Lower leg skin (tissue), 4 donors: ENCODE data around the gene CAMK2D. TPM values are rescaled to one million over a fixed set of nuclear protein-coding genes. Genes with fewer than 3 reads are reported as not detected.
A peak's percentile ranks its signal among the peaks of the same experiment; 100 is the strongest.

Experiments
- DNase-seq, 2 donors: peaks; one replicate each; pipeline ENCODE4 v3.0.0-alpha.2; 2019; ENCODE audit warnings: low spot score in 2 of 2
- H3K4me3 ChIP-seq: fragments of 200-600 bp; sonication (generic); 2 replicates; pipeline ENCODE4 v1.5.1; 2017; ENCODE audit warnings: mild to moderate bottlenecking, low read depth; ENCODE audit not compliant: poor library complexity, severe bottlenecking
- POLR2A ChIP-seq, 2 donors: fragments of 450-650 bp; IDR thresholded peaks; one replicate each; pipeline ENCODE4 v1.6.1; 2016 to 2017; ENCODE audit warnings: antibody characterized with exemption in 2 of 2, mild to moderate bottlenecking in 1 of 2, moderate library complexity in 1 of 2
- WGBS, 2 donors: methylation state at CpG; one replicate each; pipeline ENCODE4 v1.1.5; 2018; 5-methylcytosine and 5-hydroxymethylcytosine counted together
- intact Hi-C: fragments of 100-400 bp; cut with DNase I; formaldehyde crosslinking; loops from one replicate; pipeline ENCODE4 v1.15.0; 2023; ENCODE audit warnings: low total_unique reads
- total RNA-seq, 4 donors: library from RNA; depleted of rRNA; stranded (reverse); fragments of >200 nt; gene quantifications; one replicate each; pipeline ENCODE4 v1.1.0, GENCODE V29; 2016
- TF ChIP-seq, protein P1 (sequence below), 3 donors: fragments of 450-650 bp; IDR thresholded peaks; one replicate each; pipeline ENCODE4 v1.5.1; 2016; ENCODE audit warnings: antibody characterized with exemption in 3 of 3, mild to moderate bottlenecking in 3 of 3, moderate library complexity in 2 of 3

Gene CAMK2D
- total RNA-seq, 4 donors from 2014 or later: 25.2 to 40.7 (median 32.7) TPM

DNA sequence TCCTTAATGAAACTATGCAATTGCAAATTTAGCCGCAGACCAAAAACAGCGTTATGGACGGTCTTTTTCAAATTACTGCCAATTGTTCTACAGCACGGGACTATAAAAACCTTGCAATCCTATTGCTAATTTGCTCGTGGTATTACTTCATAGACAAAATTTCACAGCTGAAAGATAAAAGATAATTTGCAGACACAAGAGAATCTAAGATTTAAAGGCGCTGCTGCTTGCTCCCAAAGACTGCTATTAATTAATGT is 1.4 kb upstream of the CAMK2D start:
- intact Hi-C loops: loop anchor here (10.0 kb wide), 1 partner anchor 358 kb away; no protein-coding TSS in a partner anchor
- DNase-seq: no peak
- TF ChIP-seq POLR2A (IDR thresholded peaks at IDR 0.05): no peak
- TF ChIP-seq, protein P1, sequence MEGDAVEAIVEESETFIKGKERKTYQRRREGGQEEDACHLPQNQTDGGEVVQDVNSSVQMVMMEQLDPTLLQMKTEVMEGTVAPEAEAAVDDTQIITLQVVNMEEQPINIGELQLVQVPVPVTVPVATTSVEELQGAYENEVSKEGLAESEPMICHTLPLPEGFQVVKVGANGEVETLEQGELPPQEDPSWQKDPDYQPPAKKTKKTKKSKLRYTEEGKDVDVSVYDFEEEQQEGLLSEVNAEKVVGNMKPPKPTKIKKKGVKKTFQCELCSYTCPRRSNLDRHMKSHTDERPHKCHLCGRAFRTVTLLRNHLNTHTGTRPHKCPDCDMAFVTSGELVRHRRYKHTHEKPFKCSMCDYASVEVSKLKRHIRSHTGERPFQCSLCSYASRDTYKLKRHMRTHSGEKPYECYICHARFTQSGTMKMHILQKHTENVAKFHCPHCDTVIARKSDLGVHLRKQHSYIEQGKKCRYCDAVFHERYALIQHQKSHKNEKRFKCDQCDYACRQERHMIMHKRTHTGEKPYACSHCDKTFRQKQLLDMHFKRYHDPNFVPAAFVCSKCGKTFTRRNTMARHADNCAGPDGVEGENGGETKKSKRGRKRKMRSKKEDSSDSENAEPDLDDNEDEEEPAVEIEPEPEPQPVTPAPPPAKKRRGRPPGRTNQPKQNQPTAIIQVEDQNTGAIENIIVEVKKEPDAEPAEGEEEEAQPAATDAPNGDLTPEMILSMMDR (IDR thresholded peaks at IDR 0.05): no peak
- 8 to 12% methylated on average over 6 of the region's 6 CpGs for WGBS, 2 donors
- H3K4me3 ChIP-seq: no peak overlapping the region

DNA sequence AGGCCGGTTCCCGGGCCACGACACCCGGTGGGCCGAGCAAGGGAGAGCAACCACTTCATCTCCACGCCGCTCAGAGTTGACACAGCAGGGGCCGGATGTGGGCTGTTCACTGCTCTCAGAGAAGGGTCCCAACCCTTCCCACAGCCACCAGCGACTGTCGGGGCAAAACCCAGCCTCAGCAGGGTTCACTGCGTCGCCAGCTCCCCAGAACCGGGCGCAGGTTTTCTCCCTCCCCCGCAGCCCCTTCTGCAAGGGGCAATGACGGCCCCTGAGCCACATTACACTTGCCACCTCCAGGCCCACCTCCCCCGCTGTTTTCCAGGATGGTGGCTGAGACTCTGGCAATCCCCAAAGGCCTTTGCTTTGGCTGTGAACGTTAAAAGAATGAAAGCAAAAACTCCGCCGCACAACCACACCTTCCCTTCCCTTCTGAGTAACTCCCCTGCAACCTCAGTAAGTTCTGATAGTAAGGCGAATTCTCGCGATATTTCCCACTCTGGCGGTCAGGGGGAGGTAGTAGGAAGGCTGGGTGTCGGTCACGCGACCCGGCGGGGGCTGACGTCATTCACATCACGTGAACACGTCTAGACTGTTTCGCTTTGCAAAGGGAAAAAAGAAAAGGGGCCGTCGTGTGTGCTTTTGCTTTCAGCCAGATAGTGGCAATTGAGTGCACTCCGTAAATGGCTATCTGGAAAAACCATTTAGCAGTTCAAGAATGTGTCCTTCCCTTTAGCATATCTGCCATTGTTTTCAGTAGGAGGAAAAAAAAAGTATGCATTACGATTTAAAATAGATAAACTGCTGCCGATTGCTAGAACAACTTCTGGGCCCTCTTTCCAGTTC is 869 bp upstream of the CAMK2D start:
- intact Hi-C loops: loop anchor here (10.0 kb wide), 1 partner anchor 358 kb away; no protein-coding TSS in a partner anchor
- DNase-seq: peak; percentile 100
- TF ChIP-seq, protein P1 (IDR thresholded peaks at IDR 0.05): peak in 1 of 3 donors; percentile 46
- peak in 1 of 2 donors; percentile 38 for TF ChIP-seq POLR2A (IDR thresholded peaks at IDR 0.05)
- 0% methylated on average over 33 to 37 of the region's 38 CpGs for WGBS, 2 donors
- peak overlapping the region; percentile 91 for H3K4me3 ChIP-seq

DNA sequence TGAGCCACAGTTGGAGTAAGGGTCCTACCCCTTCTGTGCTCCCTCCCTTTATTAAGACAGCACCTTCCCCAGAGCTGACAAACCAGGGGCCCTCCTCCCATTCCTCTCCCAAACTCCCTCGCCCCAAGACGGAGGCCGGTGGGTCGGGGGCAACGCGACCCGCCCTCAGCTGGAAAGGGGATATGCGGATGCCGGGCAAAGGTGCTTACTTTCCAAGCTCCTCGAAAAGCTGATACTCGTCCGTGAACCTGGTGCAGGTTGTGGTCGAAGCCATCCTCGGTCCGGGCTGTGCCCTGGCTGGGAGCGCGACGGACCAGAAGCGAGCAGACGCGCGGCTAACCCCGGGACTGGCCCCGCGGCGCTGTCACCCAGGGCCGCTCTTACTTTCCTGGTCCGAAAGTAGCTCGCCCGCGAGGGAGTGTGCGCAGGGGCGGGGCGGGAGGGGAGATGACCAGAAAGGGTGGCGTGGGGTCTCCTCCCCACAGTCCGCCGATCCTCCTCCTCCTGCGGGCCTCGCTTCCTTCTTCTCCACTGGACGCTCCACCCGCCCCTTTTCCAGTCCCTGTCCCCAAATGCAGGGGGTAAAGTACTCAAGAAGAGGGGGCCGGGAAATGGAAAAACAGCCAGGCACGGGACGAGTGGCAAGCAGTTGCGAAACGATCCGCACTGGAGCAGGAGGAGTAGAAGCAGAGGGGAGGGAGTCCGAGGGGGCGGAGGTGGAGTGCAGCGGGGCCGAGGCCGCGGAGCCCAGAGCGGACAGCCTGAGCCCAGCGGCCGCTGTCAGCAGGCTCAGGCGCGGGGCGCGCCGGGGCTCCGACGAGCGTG is 531 bp downstream of the CAMK2D start:
- H3K4me3 ChIP-seq: peak overlapping the region; percentile 91
- TF ChIP-seq, protein P1 (IDR thresholded peaks at IDR 0.05): no peak
- TF ChIP-seq POLR2A (IDR thresholded peaks at IDR 0.05): no peak
- DNase-seq: peak; percentile 83 to 97
- 0% methylated on average over 55 to 63 of the region's 64 CpGs for WGBS, 2 donors
- intact Hi-C loops: loop anchor here (10.0 kb wide), 1 partner anchor 356 kb away; no protein-coding TSS in a partner anchor

- 1 to 4% methylated on average over 22 of the region's 22 CpGs for WGBS, 2 donors
- peak; percentile 28 to 91 for DNase-seq
- intact Hi-C loops: loop anchor here (10.0 kb wide), 1 partner anchor 355 kb away; no protein-coding TSS in a partner anchor
- peak overlapping the region; percentile 91 for H3K4me3 ChIP-seq
- no peak for TF ChIP-seq POLR2A (IDR thresholded peaks at IDR 0.05)
- TF ChIP-seq, protein P1 (IDR thresholded peaks at IDR 0.05): no peak
Observed at GRCh38 chr4:113760094-113760794, 1.3 kb downstream of the CAMK2D start.

DNA sequence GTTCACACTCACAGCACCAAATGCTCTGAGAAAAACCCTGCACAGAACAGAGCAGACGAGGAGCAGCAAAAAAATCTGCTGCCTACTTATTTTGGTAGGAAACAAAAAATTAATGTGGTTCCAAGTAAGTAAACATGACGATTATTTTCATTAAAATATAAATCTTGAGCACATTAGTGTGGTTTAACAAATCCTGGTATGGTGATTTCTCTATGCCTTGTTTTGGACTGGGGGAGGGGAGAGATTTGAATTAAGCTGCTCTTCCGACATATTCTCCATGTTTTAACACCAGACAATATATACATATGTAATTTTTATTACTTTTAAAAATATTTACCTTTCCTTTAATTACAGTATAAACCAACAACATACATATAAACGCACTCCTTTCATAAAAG is 1.8 kb downstream of the CAMK2D start:
- 30 to 40% methylated on average over 4 of the region's 4 CpGs for WGBS, 2 donors

More for the DNA sequence above, 1.8 kb downstream of the CAMK2D start:
- DNase-seq: no peak
- TF ChIP-seq POLR2A (IDR thresholded peaks at IDR 0.05): no peak
- TF ChIP-seq, protein P1 (IDR thresholded peaks at IDR 0.05): no peak
- no peak overlapping the region for H3K4me3 ChIP-seq
- intact Hi-C loops: loop anchor here (10.0 kb wide), 1 partner anchor 355 kb away; no protein-coding TSS in a partner anchor
